Kasumi-1 (cell line): ENCODE data around the gene LY6G6F.
A peak's percentile ranks its signal among the peaks of the same experiment; 100 is the strongest.
"Not testable (repeated sequence)": the region's sequence is repeated elsewhere in the genome, so short reads cannot be mapped to it uniquely, and the experiment has no call there.

Source experiments
- DNase-seq, 2 experiments: peaks; one replicate each; lab custom pipeline; 2025; lab: John Stamatoyannopoulos, UW

LY6G6F gene

GRCh38 chr6:31702819-31703716 lies 3.6 kb upstream of the LY6G6F start, which contains the start of gene ABHD16A:
Gene ABHD16A, minus strand, starts transcription at chr6:31703324. Its CDS starts 43 bp downstream, at chr6:31703281.
- DNase-seq: peak; percentile 97 to 98

GRCh38 chr6:31705931-31706330 lies 735 bp upstream of the LY6G6F start:
- DNase-seq: no peak

- DNase-seq: no peak
Observed at GRCh38 chr6:31707701-31708100, 1.0 kb downstream of the LY6G6F start.

- DNase-seq: no peak
Observed at GRCh38 chr6:31708224-31708623, 1.6 kb downstream of the LY6G6F start.

- DNase-seq: not testable (repeated sequence)
Observed at GRCh38 chr6:31709157-31709556, 2.5 kb downstream of the LY6G6F start.

- DNase-seq: no peak
Observed at GRCh38 chr6:31710523-31711219, 4.0 kb downstream of the LY6G6F start.

GRCh38 chr6:31711233-31711632 lies 4.6 kb downstream of the LY6G6F start:
- no peak for DNase-seq

- no peak for DNase-seq
Observed at GRCh38 chr6:31712296-31712695, 5.6 kb downstream of the LY6G6F start.

GRCh38 chr6:31713465-31713864 lies 6.8 kb downstream of the LY6G6F start:
- DNase-seq: no peak

GRCh38 chr6:31713991-31714684 lies 7.5 kb downstream of the LY6G6F start:
- no peak for DNase-seq

- no peak for DNase-seq
Observed at GRCh38 chr6:31715022-31715958, 8.6 kb downstream of the LY6G6F start, which contains the start of gene LY6G6D. Gene LY6G6D, plus strand, starts transcription at chr6:31715348. Its CDS starts 8 bp downstream, at chr6:31715356.

- DNase-seq: no peak
Observed at GRCh38 chr6:31717499-31718222, 11.0 kb downstream of the LY6G6F start.

GRCh38 chr6:31718265-31718664 lies 11.6 kb downstream of the LY6G6F start:
- no peak for DNase-seq

- DNase-seq: no peak
Observed at GRCh38 chr6:31719001-31719400, 12.3 kb downstream of the LY6G6F start.

- no peak for DNase-seq
Observed at GRCh38 chr6:31720196-31720770, 13.6 kb downstream of the LY6G6F start.

GRCh38 chr6:31721351-31722020 lies 14.8 kb downstream of the LY6G6F start, which contains the start of gene LY6G6C:
Gene LY6G6C, minus strand, starts transcription at chr6:31721746. Its CDS starts 67 bp downstream, at chr6:31721679.
- no peak for DNase-seq

GRCh38 chr6:31722173-31722572 lies 15.5 kb downstream of the LY6G6F start:
- DNase-seq: no peak

GRCh38 chr6:31723245-31723979 lies 16.7 kb downstream of the LY6G6F start, which contains the start of gene MPIG6B:
Gene MPIG6B, plus strand, starts transcription at chr6:31723373. Its CDS starts 11 bp downstream, at chr6:31723384.
- no peak for DNase-seq
